Naive B cell (primary cell): Measurements from ENCODE around the gene TMEM151A. TPM values are rescaled to one million over a fixed set of nuclear protein-coding genes. Genes with fewer than 3 reads are reported as not detected.
A peak's percentile ranks its signal among the peaks of the same experiment; 100 is the strongest.

Experiments used
- ATAC-seq, 2 donors: fragments of 150-1000 bp; cut with Tn5 transposase; 2 replicates each; pipeline ENCODE4 v1.10.0; 2021; ENCODE audit warnings: low read depth in 2 of 2, mild to moderate bottlenecking in 2 of 2, moderate library complexity in 2 of 2
- DNase-seq: peaks from one replicate; pipeline ENCODE4 v3.0.0; 2022
- H3K27ac Mint-ChIP-seq, 6 donors: one replicate each; pipeline ENCODE4 v1.8.0; 2020 to 2022; ENCODE audit warnings: mild to moderate bottlenecking in 6 of 6, mixed read lengths in 6 of 6, moderate library complexity in 5 of 6, inconsistent platforms in 2 of 6
- H3K27me3 Mint-ChIP-seq, 3 donors: one replicate each; pipeline ENCODE4 v1.8.0; 2021 to 2022; ENCODE audit warnings: mixed read lengths in 3 of 3, mild to moderate bottlenecking in 1 of 3
- H3K36me3 Mint-ChIP-seq, 2 donors: one replicate each; pipeline ENCODE4 v1.8.0; 2020 to 2022; ENCODE audit warnings: mixed read lengths in 2 of 2, inconsistent platforms in 1 of 2, mild to moderate bottlenecking in 1 of 2
- H3K4me1 Mint-ChIP-seq, 3 donors: one replicate each; pipeline ENCODE4 v1.8.0; 2020 to 2022; ENCODE audit warnings: mixed read lengths in 3 of 3, inconsistent platforms in 1 of 3, mild to moderate bottlenecking in 1 of 3, moderate library complexity in 1 of 3
- H3K4me3 Mint-ChIP-seq, 8 donors: one replicate each; pipeline ENCODE4 v1.8.0; 2020 to 2022; ENCODE audit warnings: mild to moderate bottlenecking in 8 of 8, mixed read lengths in 8 of 8, moderate library complexity in 8 of 8, inconsistent platforms in 2 of 8
- H3K9me3 Mint-ChIP-seq, 7 donors: one replicate each; pipeline ENCODE4 v1.8.0; 2020 to 2022; ENCODE audit warnings: mixed read lengths in 7 of 7, mild to moderate bottlenecking in 5 of 7, inconsistent platforms in 2 of 7, moderate library complexity in 1 of 7
- polyA plus RNA-seq, 6 donors: library from polyadenylated mRNA; unstranded; fragments of 300-500 nt; fragmentation: Illumina TruSeq; gene quantifications; one replicate each; pipeline ENCODE4 v1.2.3, GENCODE V29; 2021; ENCODE audit warnings: low read depth in 6 of 6

TMEM151A gene
- polyA plus RNA-seq, 6 donors from 2014 or later = not detected

- peak within 1 kb of the TSS; percentile 95 to 99 (median 97) for H3K4me3 Mint-ChIP-seq
- peak; percentile 93 for DNase-seq
- H3K27me3 Mint-ChIP-seq = peaks cover 0 to 4% (median 0%) of the 10 kb centered on the region in 3 donors
- H3K4me1 Mint-ChIP-seq = peaks cover 36 to 57% (median 45%) of the 10 kb centered on the region in 3 donors
- H3K27ac Mint-ChIP-seq = peak within 1 kb of the TSS; percentile 95 to 99 (median 98)
- peaks cover 0 to 4% (median 0%) of the 10 kb centered on the region in 7 donors for H3K9me3 Mint-ChIP-seq
- peak; percentile 86 to 88 for ATAC-seq
- peaks cover 7 to 31% of the 10 kb centered on the region in 2 donors for H3K36me3 Mint-ChIP-seq
Observed at GRCh38 chr11:66344550-66345315, 53.0 kb downstream of the TMEM151A start, which contains the start of gene BRMS1. TSS of gene BRMS1 (minus strand) at chr11:66345104. CDS start at chr11:66342234, 2,870 bp downstream.

DNA sequence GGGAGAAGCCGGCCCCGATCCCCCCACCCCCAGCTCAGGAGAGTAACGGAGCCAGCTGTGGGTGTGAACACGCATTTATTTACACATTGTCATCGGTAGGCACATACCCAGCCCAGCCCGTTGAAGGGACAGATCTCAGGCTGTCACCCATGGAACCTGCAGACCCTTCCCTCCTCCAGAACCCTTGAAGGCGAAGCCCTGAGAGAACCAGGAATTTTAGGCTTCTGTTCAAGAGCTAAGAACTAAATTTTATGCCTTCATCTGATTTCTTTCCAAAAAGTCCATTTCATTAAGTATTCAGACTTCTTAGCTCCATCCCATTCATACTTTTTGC is 53.6 kb downstream of the TMEM151A start:
- peak; percentile 7 to 8 for ATAC-seq
- H3K27ac Mint-ChIP-seq = peak overlapping the region; percentile 95 to 99 (median 98)
- H3K36me3 Mint-ChIP-seq = peaks cover 7 to 31% of the 10 kb centered on the region in 2 donors
- H3K9me3 Mint-ChIP-seq = peaks cover 0 to 4% (median 0%) of the 10 kb centered on the region in 7 donors
- H3K4me1 Mint-ChIP-seq = peaks cover 36 to 57% (median 45%) of the 10 kb centered on the region in 3 donors
- no peak for DNase-seq
- H3K27me3 Mint-ChIP-seq = peaks cover 0 to 4% (median 0%) of the 10 kb centered on the region in 3 donors
- H3K4me3 Mint-ChIP-seq = peak overlapping the region; percentile 95 to 99 (median 97)

Other genes starting within 250 kb of the TMEM151A start
- not detected for gene GAL3ST3, start 242.7 kb upstream of the TMEM151A start, polyA plus RNA-seq
- gene SF3B2, start 239.5 kb upstream of the TMEM151A start, polyA plus RNA-seq = 100 to 1,000 TPM in 1 of 6 donors, 10 to 100 TPM in 5; 68.8 to 106 (median 85.2) TPM
- 100 to 1,000 TPM in 1 of 6 donors, 10 to 100 TPM in 5; 44.3 to 133 (median 57.3) TPM for gene PACS1, start 221.6 kb upstream of the TMEM151A start, polyA plus RNA-seq
- 1 to 10 TPM in 5 of 6 donors, under 1 TPM in 1; 0.17 to 9.3 (median 5.6) TPM for gene KLC2, start 34.2 kb upstream of the TMEM151A start, polyA plus RNA-seq
- gene RAB1B, start 23.3 kb upstream of the TMEM151A start, polyA plus RNA-seq = 10 to 100 TPM; 10.3 to 13.3 (median 12.2) TPM
- not detected for gene CNIH2, start 13.7 kb upstream of the TMEM151A start, polyA plus RNA-seq
- gene YIF1A, start 2.8 kb upstream of the TMEM151A start, polyA plus RNA-seq = 10 to 100 TPM; 57.1 to 82.1 (median 66.0) TPM
- gene CD248, start 25.1 kb downstream of the TMEM151A start, polyA plus RNA-seq = under 1 TPM in 5 of 6 donors, not detected in 1; 0.09 to 0.39 (median 0.24) TPM
- gene RIN1, start 44.5 kb downstream of the TMEM151A start, polyA plus RNA-seq = 1 to 10 TPM in 1 of 6 donors, under 1 TPM in 2, not detected in 3; 0.11 to 3.1 (median 0.51) TPM
- gene BRMS1, start 53.2 kb downstream of the TMEM151A start, polyA plus RNA-seq = 10 to 100 TPM; 56.2 to 81.6 (median 73.0) TPM
- gene B4GAT1, start 55.7 kb downstream of the TMEM151A start, polyA plus RNA-seq = 1 to 10 TPM; 2.9 to 7.7 (median 5.2) TPM
- gene SLC29A2, start 79.9 kb downstream of the TMEM151A start, polyA plus RNA-seq = 1 to 10 TPM; 1.1 to 3.7 (median 2.4) TPM
- gene NPAS4, start 129.1 kb downstream of the TMEM151A start, polyA plus RNA-seq = not detected
- gene MRPL11, start 147.0 kb downstream of the TMEM151A start, polyA plus RNA-seq = 10 to 100 TPM; 69.1 to 95.1 (median 75.1) TPM
- 1 to 10 TPM; 4.7 to 9.4 (median 5.4) TPM for gene PELI3, start 175.0 kb downstream of the TMEM151A start, polyA plus RNA-seq
- gene DPP3, start 188.5 kb downstream of the TMEM151A start, polyA plus RNA-seq = 10 to 100 TPM; 22.8 to 36.1 (median 23.8) TPM
- gene BBS1, start 218.7 kb downstream of the TMEM151A start, polyA plus RNA-seq = 10 to 100 TPM in 2 of 6 donors, 1 to 10 TPM in 4; 3.2 to 13.8 (median 9.9) TPM